Smooth muscle cell of the brain vasculature (primary cell): Measurements from ENCODE around the gene TSPYL6.

Experiments
- DNase-seq: peaks from one replicate; pipeline ENCODE4 v3.0.0-alpha.2; 2012; ENCODE audit warnings: low read depth, low spot score

The TSPYL6 gene

GRCh38 chr2:54258166-54258565 is 2.1 kb upstream of the TSPYL6 start:
- no peak for DNase-seq

- DNase-seq, result no peak
Observed at GRCh38 chr2:54255230-54256090, 569 bp downstream of the TSPYL6 start.

- DNase-seq, result no peak
Observed at GRCh38 chr2:54254180-54254579, 1.8 kb downstream of the TSPYL6 start.

GRCh38 chr2:54249629-54250028 is 6.4 kb downstream of the TSPYL6 start:
- DNase-seq, result no peak

GRCh38 chr2:54247115-54247514 is 8.9 kb downstream of the TSPYL6 start:
- DNase-seq, result no peak

GRCh38 chr2:54240515-54241469 is 15.2 kb downstream of the TSPYL6 start:
- no peak for DNase-seq

DNA sequence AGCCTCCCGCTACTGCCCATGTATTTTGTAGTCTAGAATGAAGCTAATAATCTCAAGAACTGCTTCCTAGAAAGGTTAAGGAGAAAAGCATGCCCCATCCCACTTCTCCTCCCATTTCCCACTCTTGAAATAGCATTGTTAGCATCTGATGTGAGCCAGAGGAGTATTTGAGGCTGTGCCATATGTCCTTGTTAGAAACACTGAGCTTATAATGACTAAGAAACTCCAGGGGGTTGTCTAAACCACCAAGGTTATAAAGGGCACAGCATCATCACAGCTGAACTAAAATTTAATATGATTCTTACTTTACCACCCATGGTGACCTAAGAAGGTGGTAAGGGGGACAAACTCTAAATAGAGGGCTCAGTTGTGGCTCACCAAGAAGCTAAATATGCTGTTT is 16.6 kb downstream of the TSPYL6 start:
- DNase-seq, result peak; percentile 87

DNA sequence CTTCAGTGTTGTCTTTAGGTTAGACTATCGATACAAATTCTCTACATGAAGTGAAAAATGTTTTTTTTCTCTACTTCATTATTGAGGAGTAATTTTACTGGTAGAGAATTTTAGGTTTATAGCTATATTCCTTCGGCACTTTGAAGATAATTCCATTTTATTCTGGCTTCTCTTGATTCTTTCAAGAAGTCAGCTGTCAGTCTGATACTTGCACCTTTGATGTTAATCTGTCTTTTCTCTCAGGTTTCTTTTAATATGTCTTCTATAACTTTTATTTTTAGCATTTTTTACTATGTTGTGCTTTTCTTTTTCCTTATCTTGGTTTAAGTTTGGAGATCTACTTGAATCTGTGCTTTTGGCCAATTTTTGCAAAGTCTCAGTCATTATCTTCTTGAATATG is 18.6 kb downstream of the TSPYL6 start:
- DNase-seq, result no peak

- DNase-seq, result no peak
Observed at GRCh38 chr2:54233832-54234649, 22.0 kb downstream of the TSPYL6 start.

GRCh38 chr2:54228945-54229344 is 27.1 kb downstream of the TSPYL6 start:
- no peak for DNase-seq

DNA sequence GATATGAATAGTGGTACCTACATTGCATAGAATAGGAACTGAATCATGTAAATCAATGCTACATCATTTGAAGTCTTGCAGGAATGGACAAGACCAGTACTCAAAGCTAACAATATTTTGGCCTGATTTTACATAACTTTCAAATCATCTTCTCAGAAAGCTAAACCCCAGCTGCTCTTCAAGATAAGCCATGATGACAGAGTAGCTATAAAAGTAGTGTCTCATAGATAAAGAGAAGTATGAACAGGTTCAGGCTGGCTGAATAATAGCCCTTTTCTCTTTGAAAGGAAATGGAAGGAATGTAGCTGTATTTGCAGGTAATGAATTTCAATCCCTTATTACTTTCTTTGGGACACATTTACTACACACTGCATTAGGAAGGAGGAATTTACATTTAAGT is 28.2 kb downstream of the TSPYL6 start:
- DNase-seq, result no peak

GRCh38 chr2:54226260-54226659 is 29.8 kb downstream of the TSPYL6 start:
- DNase-seq, result no peak

DNA sequence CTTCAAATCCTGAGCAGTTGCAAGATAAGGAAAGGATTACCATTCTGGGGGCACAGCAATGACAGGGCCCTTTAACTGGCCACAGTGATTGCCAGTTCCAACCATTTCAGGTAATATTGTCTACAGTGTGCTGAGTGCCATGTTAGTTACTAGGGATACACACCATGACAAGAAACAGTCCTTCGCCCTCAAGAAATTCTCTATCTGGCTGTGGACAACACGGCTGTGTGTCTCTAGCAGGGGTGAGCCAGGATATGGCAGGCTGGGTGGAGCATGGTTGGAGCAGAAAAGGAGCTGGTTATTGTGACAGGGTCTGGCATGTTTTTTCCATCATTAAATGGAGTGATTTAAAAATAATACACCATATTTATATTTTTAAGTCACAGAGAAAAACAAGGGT is 31.0 kb downstream of the TSPYL6 start:
- no peak for DNase-seq

DNA sequence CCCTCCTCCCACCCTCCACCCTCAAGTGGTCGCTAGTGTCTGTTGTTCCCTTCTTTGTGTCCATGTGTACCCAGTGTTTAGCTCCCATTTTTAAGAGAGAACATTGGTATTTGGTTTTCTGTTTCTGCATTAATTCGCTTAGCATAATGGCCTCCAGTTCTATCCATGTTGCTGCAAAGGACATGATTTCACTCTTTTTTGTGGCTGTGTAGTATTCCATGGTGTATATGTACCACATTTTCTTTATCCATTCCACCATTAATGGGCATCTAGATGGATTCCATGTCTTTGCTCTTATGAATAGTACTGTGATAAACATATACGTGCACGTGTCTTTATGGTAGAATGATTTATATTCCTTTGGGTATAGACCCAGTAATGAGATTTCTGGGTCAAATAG is 42.9 kb downstream of the TSPYL6 start:
- no peak for DNase-seq

- no peak for DNase-seq
Observed at GRCh38 chr2:54212456-54212855, 43.6 kb downstream of the TSPYL6 start.

DNA sequence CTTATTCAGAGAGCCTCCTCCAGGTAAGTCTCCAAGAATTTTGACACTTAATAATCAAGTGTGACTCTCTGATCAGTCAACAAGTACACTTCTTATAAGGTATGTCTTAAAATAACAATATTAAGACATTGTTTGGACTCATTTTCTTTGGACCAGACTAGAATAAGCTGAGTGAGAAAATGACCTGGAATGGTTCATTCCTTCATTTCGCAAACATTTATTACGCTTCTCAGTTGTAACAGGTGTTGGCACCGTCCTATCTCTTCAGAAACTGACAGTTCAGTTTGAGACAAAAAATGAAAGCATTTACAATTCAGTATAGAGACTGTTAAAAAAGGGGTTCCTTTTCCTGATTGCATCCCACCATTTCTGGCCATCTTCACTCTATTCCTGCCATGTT is 46.6 kb downstream of the TSPYL6 start:
- DNase-seq, result no peak

DNA sequence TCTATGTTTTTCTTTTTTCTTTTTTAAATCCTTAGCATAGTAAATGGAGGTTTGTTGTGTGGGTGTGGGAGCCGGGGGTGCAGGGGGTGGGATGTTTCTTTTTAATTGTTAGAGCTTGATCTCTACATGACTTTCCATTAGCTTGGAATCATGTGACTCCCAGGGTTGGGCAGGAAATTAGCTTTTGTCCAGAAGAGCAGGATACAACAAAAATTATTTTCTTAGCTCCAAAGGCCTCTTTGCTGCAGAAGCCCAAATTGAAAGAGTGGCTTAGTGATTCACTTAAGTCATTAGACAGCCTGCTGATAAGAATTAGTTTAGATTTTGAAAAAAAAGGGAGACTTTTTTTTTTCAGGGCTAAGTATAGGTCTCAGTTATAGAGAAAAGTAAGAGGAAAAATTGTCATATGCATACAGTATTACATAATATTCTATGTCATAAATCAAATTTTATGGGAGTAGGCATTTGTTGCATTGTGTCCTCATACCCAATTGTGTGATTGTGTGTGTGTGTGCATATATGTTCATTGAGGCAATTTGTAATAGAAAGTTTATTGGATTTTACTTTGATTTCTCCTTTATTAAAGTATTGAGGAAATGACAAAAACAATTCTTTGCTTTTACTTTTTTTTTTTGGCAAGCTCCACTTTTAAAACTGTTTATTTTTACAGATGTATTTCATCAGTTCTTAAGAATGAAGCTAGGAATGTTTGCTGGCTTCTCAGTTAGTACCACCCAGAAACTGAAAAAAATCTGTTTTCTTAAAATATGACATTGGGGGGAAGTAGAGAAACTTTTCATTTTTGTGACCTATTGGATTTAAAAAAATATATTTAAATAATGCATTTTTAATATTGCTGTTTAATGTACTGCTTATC is 47.4 kb downstream of the TSPYL6 start:
- peak; percentile 21 for DNase-seq

- no peak for DNase-seq
Observed at GRCh38 chr2:54207666-54208195, 48.3 kb downstream of the TSPYL6 start.

DNA sequence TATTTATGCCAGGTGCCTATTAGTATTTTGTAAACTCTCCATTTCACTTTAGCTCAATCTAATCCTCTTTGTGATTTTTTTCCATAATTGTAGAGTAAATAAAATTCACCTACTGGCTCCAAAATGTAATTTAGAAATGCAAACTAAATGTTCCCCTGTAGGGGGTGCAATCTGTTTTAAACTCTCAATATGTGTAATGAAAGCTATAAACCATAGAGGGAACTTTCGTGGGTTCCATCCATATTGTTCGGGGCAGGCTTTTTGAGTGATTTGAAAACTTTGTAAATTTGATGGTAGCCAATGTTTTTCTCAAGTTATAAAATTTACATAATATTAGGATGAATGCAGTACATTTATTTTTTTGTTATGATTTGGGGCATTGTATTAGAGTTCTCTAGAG is 49.4 kb downstream of the TSPYL6 start:
- DNase-seq, result peak; percentile 39

- DNase-seq, result no peak
Observed at GRCh38 chr2:54204476-54204875, 51.6 kb downstream of the TSPYL6 start.
